H1 (cell line): ENCODE results near the gene MSANTD2. TPM values are rescaled to one million over a fixed set of nuclear protein-coding genes. Genes with fewer than 3 reads are reported as not detected.

Source experiments
- CTCF ChIA-PET: fragments of 300-600 bp; sonication (Branson Sonifier 250); formaldehyde crosslinking; loops from one replicate; lab custom pipeline; 2021; ENCODE audit not compliant: partially characterized antibody; lab: Charles Lee
- POLR2A ChIA-PET: fragments of 300-600 bp; sonication (Branson Sonifier 250); formaldehyde crosslinking; loops from one replicate; lab custom pipeline; 2021; ENCODE audit warnings: inconsistent platforms; ENCODE audit not compliant: partially characterized antibody; lab: Charles Lee
- DNase-seq, 2 experiments: peaks; one replicate each; pipeline versions ENCODE4 v3.0.0 to v3.0.0-alpha.2; 2010 to 2022; ENCODE audit warnings: low spot score in 2 of 2, low read depth in 1 of 2, mixed read lengths in 1 of 2
- FAIRE-seq: peaks from 2 replicates; lab custom pipeline; 2011; peaks lifted over from hg19 to GRCh38; lab: Jason Lieb, UNC
- H2AFZ ChIP-seq: 2 replicates; pipeline ENCODE4 v1.8.1; 2012; ENCODE audit warnings: low read length, inconsistent platforms
- H2AK5ac ChIP-seq: 2 replicates; pipeline ENCODE4 v1.6.1; 2013; ENCODE audit warnings: low read depth, low read length
- H2BK120ac ChIP-seq: replicated peaks from 2 replicates; pipeline ENCODE3; 2013; ENCODE audit warnings: low read depth, low read length, inconsistent platforms
- H2BK12ac ChIP-seq: 2 replicates; pipeline ENCODE4 v1.6.1; 2013; ENCODE audit warnings: low read depth, low read length
- H2BK15ac ChIP-seq: 2 replicates; pipeline ENCODE4 v1.6.1; 2013; ENCODE audit warnings: low read length
- H2BK20ac ChIP-seq: 2 replicates; pipeline ENCODE4 v1.6.1; 2013; ENCODE audit warnings: low read length
- H2BK5ac ChIP-seq: 2 replicates; pipeline ENCODE4 v1.6.1; 2013; ENCODE audit warnings: low read depth, low read length
- H3K14ac ChIP-seq: 2 replicates; pipeline ENCODE4 v1.6.1; 2013; ENCODE audit warnings: inconsistent platforms; ENCODE audit not compliant: insufficient read length
- H3K18ac ChIP-seq: 2 replicates; pipeline ENCODE4 v1.6.1; 2013; ENCODE audit warnings: low read length; ENCODE audit errors: extremely low read depth
- H3K23ac ChIP-seq: 2 replicates; pipeline ENCODE4 v1.6.1; 2013; ENCODE audit warnings: inconsistent platforms; ENCODE audit not compliant: insufficient read length
- H3K23me2 ChIP-seq: 2 replicates; pipeline ENCODE4 v1.6.1; 2013; ENCODE audit warnings: low read depth, low read length
- H3K27ac ChIP-seq: 2 replicates; pipeline ENCODE4 v1.6.1; 2011; ENCODE audit warnings: low read depth, low read length, inconsistent platforms
- H3K27me3 ChIP-seq, 4 experiments: replicated peaks in 1 of 4; 1 replicate in 1 of 4; 2 replicates in 3 of 4; pipeline versions ENCODE4 v1.6.1 to v1.8.1; 2011 to 2013; ENCODE audit warnings: low read length in 3 of 4, mild to moderate bottlenecking in 3 of 4, inconsistent platforms in 2 of 4, mixed read lengths in 2 of 4, moderate library complexity in 1 of 4; ENCODE audit not compliant: control insufficient read depth in 3 of 4, insufficient read depth in 3 of 4; ENCODE audit errors: extremely low read depth in 1 of 4
- H3K36me3 ChIP-seq, 4 experiments: 2 replicates each; pipeline versions ENCODE4 v1.6.1 to v1.8.1; 2011 to 2013; ENCODE audit warnings: mild to moderate bottlenecking in 4 of 4, low read length in 3 of 4, moderate library complexity in 2 of 4, control low read depth in 1 of 4, inconsistent platforms in 1 of 4; ENCODE audit not compliant: insufficient read depth in 4 of 4, control insufficient read depth in 2 of 4
- H3K4ac ChIP-seq: replicated peaks from 2 replicates; pipeline ENCODE3; 2013; ENCODE audit warnings: low read length, low read depth, mixed read lengths, inconsistent platforms; ENCODE audit not compliant: insufficient read length
- H3K4me1 ChIP-seq, 4 experiments: replicated peaks in 1 of 4; 1 replicate in 1 of 4; 2 replicates in 3 of 4; pipeline versions ENCODE4 v1.6.1 to v1.8.1; 2011 to 2013; ENCODE audit warnings: low read length in 3 of 4, inconsistent platforms in 2 of 4, mixed read lengths in 1 of 4; ENCODE audit not compliant: insufficient read depth in 4 of 4, control insufficient read depth in 3 of 4
- H3K4me2 ChIP-seq, 2 experiments: 2 replicates each; pipeline versions ENCODE4 v1.6.1 to v1.8.1; 2011 to 2013; ENCODE audit warnings: low read depth in 2 of 2, low read length in 2 of 2, control low read depth in 1 of 2, inconsistent platforms in 1 of 2, mild to moderate bottlenecking in 1 of 2; ENCODE audit not compliant: insufficient read depth in 1 of 2
- H3K4me3 ChIP-seq, 4 experiments: fragments of 200-600, 300-600 bp in 1 of 4; sonication (generic), shearing (Covaris generic), sonication (Bioruptor Twin) in 1 of 4; 2 replicates each; pipeline versions ENCODE4 v1.5.1 to v1.8.1; 2011 to 2016; ENCODE audit warnings: low read length in 4 of 4, low read depth in 3 of 4, control low read depth in 2 of 4, inconsistent platforms in 2 of 4, mild to moderate bottlenecking in 2 of 4, mixed read lengths in 1 of 4, moderate library complexity in 1 of 4; ENCODE audit not compliant: insufficient read depth in 2 of 4; ENCODE audit errors: extremely low read depth in 1 of 4
- H3K56ac ChIP-seq: replicated peaks from 2 replicates; pipeline ENCODE3; 2013; ENCODE audit warnings: low read depth, mild to moderate bottlenecking, mixed read lengths, low read length, inconsistent platforms; ENCODE audit not compliant: insufficient read length
- H3K79me1 ChIP-seq: 2 replicates; pipeline ENCODE4 v1.6.1; 2013; ENCODE audit warnings: low read depth, low read length, control low read depth
- H3K79me2 ChIP-seq, 2 experiments: 2 replicates each; pipeline versions ENCODE4 v1.6.1 to v1.8.1; 2012 to 2013; ENCODE audit warnings: low read length in 2 of 2, mild to moderate bottlenecking in 2 of 2, inconsistent platforms in 1 of 2; ENCODE audit not compliant: insufficient read depth in 2 of 2, control insufficient read depth in 1 of 2
- H3K9ac ChIP-seq, 4 experiments: replicated peaks in 1 of 4; 1 replicate in 1 of 4; 2 replicates in 3 of 4; pipeline versions ENCODE4 v1.6.1 to v1.8.1; 2011 to 2013; ENCODE audit warnings: low read depth in 3 of 4, low read length in 3 of 4, control low read depth in 2 of 4, mild to moderate bottlenecking in 2 of 4, moderate library complexity in 2 of 4, inconsistent platforms in 1 of 4; ENCODE audit errors: extremely low read depth in 1 of 4
- H3K9me3 ChIP-seq, 2 experiments: 2 replicates each; pipeline versions ENCODE4 v1.6.1 to v1.8.1; 2012 to 2013; ENCODE audit warnings: mild to moderate bottlenecking in 2 of 2, moderate library complexity in 2 of 2, control low read depth in 1 of 2, inconsistent platforms in 1 of 2, low read depth in 1 of 2, low read length in 1 of 2, mixed read lengths in 1 of 2; ENCODE audit not compliant: insufficient read depth in 2 of 2
- H4K20me1 ChIP-seq, 2 experiments: replicated peaks in 1 of 2; 2 replicates each; pipeline versions ENCODE3 to v1.8.1; 2011 to 2013; ENCODE audit warnings: inconsistent platforms in 2 of 2, low read length in 2 of 2, mild to moderate bottlenecking in 1 of 2; ENCODE audit not compliant: insufficient read depth in 2 of 2, control insufficient read depth in 1 of 2
- H4K5ac ChIP-seq: 2 replicates; pipeline ENCODE4 v1.6.1; 2013; ENCODE audit warnings: low read length, low read depth, mixed read lengths, inconsistent platforms; ENCODE audit not compliant: insufficient read length
- H4K8ac ChIP-seq: 2 replicates; pipeline ENCODE4 v1.8.0; 2013; ENCODE audit warnings: mild to moderate bottlenecking, moderate library complexity, low read length, inconsistent platforms; ENCODE audit not compliant: insufficient read depth; ENCODE audit errors: extremely low read depth
- H4K91ac ChIP-seq: replicated peaks from 2 replicates; pipeline ENCODE3; 2013; ENCODE audit warnings: low read length, mixed read lengths, inconsistent platforms; ENCODE audit not compliant: insufficient read length
- CBX8 ChIP-seq: fragments of 300-800, 300-1000 bp; sonication (generic); IDR thresholded peaks from 2 replicates; pipeline ENCODE4 v1.7.1; 2016; ENCODE audit warnings: low read depth, low read length, borderline replicate concordance
- EGR1 ChIP-seq: IDR thresholded peaks from 2 replicates; pipeline ENCODE4 v1.6.1; 2011; ENCODE audit warnings: low read depth, low read length, borderline replicate concordance
- EP300 ChIP-seq, 2 experiments: IDR thresholded peaks; 1 replicate in 1 of 2; 2 replicates in 1 of 2; pipeline ENCODE4 v1.6.1; 2011 to 2012; ENCODE audit warnings: low read depth in 2 of 2, low read length in 2 of 2, mild to moderate bottlenecking in 2 of 2, borderline replicate concordance in 1 of 2, inconsistent platforms in 1 of 2, moderate library complexity in 1 of 2
- HDAC2 ChIP-seq, 2 experiments: fragments of 300-600 bp in 1 of 2; sonication (generic) in 1 of 2; IDR thresholded peaks; 2 replicates each; pipeline ENCODE4 v1.6.1; 2011 to 2012; ENCODE audit warnings: low read depth in 2 of 2, low read length in 2 of 2, mild to moderate bottlenecking in 2 of 2, moderate library complexity in 2 of 2, borderline replicate concordance in 1 of 2, inconsistent platforms in 1 of 2
- JUN ChIP-seq: IDR thresholded peaks from 2 replicates; pipeline ENCODE4 v1.6.1; 2011; ENCODE audit warnings: low read depth, mild to moderate bottlenecking, improper control_type of control experiment, low read length
- SIX5 ChIP-seq: IDR thresholded peaks from 2 replicates; pipeline ENCODE4 v1.6.1; 2011; ENCODE audit warnings: mild to moderate bottlenecking, low read depth, low read length
- SUZ12 ChIP-seq: fragments of 200-600 bp; sonication (generic); IDR thresholded peaks from 2 replicates; pipeline ENCODE4 v1.6.1; 2012; ENCODE audit warnings: mild to moderate bottlenecking, inconsistent platforms, low read length, moderate library complexity, mixed read lengths
- polyA plus RNA-seq, 7 experiments: library from polyadenylated mRNA; depleted of rRNA in 3 of 7; stranded (reverse) in 5 of 7; unstranded in 2 of 7; fragments of >200 nt in 5 of 7; fragments of 200-250 nt in 2 of 7; gene quantifications; 1 replicate in 5 of 7; 2 replicates in 1 of 7; 4 replicates in 1 of 7; pipeline versions ENCODE4 v1.2.1 to v1.2.3, GENCODE V29; 2011 to 2013; ENCODE audit warnings: missing spikeins in 2 of 7, mixed read lengths in 2 of 7
- total RNA-seq: library from RNA; stranded (reverse); fragmentation: NEBNext Ultra II Directional; extraction: Animal tissue kit (Norgen Biotek cat#: 25700); gene quantifications from 2 replicates; pipeline ENCODE4 v1.2.1, GENCODE V29; 2021

MSANTD2 gene
- total and polyA plus RNA-seq, 2 of the 8 experiments (the other 6 are each of a cell fraction or from before 2014, with no cell fraction given) = 8.2 to 15.9 TPM

GRCh38 chr11:124788521-124788920 lies 11.7 kb downstream of the MSANTD2 start:
- FAIRE-seq = no peak
- no peak for TF ChIP-seq EGR1
- TF ChIP-seq JUN = no peak
- no peak for TF ChIP-seq SIX5
- no peak for TF ChIP-seq HDAC2 (IDR thresholded peaks at IDR 0.05; ENCODE audit: borderline replicate concordance in 1 of 2, low read depth in 2 of 2, low read length in 2 of 2)
- TF ChIP-seq SUZ12 = no peak
- no peak for TF ChIP-seq CBX8
- no peak for TF ChIP-seq EP300 (IDR thresholded peaks at IDR 0.05; ENCODE audit: borderline replicate concordance in 1 of 2, low read depth in 2 of 2, low read length in 2 of 2)

More at GRCh38 chr11:124788521-124788920, 11.7 kb downstream of the MSANTD2 start:
- Histone ChIP-seq H3K79me2 (peaks cover 21 to 91% of the 10 kb centered on the region in 2 experiments), H2BK5ac (no peak overlapping the region), H2AK5ac (no peak overlapping the region), H3K27ac (no peak overlapping the region), H2BK120ac (no peak overlapping the region), H3K79me1 (peaks cover 9% of the 10 kb centered on the region; the same call in 1 of the 2 replicates), H2BK20ac (no peak overlapping the region), H3K4ac (no peak overlapping the region), H3K4me2 (no peak overlapping the region), H3K14ac (no peak overlapping the region), H3K27me3 (no peaks in the 10 kb centered on the region), H4K5ac (no peak overlapping the region), H4K8ac (no peak overlapping the region), H3K36me3 (no peaks in the 10 kb centered on the region), H2BK15ac (no peak overlapping the region), H3K23ac (no peak overlapping the region), H3K23me2 (no peaks in the 10 kb centered on the region), H3K9me3 (no peaks in the 10 kb centered on the region), H3K56ac (no peak overlapping the region), H3K9ac (no peak overlapping the region), H3K4me3 (no peak overlapping the region), H3K18ac (no peak overlapping the region), H2BK12ac (no peak overlapping the region), H2AFZ (no peak overlapping the region), H3K4me1 (peaks cover 3 to 20% (median 7%) of the 10 kb centered on the region in 4 experiments; a peak in 6 of 7 replicates), H4K91ac (no peak overlapping the region), H4K20me1 (peaks cover 14 to 19% of the 10 kb centered on the region in 2 experiments)
- ChIA-PET POLR2A (interaction anchor here (1.4 to 4.5 kb wide), 2 partner anchors 9 to 11 kb away, joined by 3 to 23 read pairs; partner anchors contain the start of gene MSANTD2), CTCF (interaction anchor here (0.6 to 3.8 kb wide), 5 partner anchors 10 to 367 kb away, joined by 3 to 14 read pairs (median 6); no protein-coding TSS in a partner anchor)
- no peak for DNase-seq
